NT2/D1 (cell line): ENCODE results near the gene MAVS.
"Not testable (repeated sequence)": the region's sequence is repeated elsewhere in the genome, so short reads cannot be mapped to it uniquely, and the experiment has no call there.

Experiments used
- DNase-seq: peaks from one replicate; pipeline ENCODE4 v3.0.0-alpha.2; 2011; ENCODE audit warnings: low read depth, low spot score
- H3K27me3 ChIP-seq: 2 replicates; pipeline ENCODE4 v1.6.0; 2011; ENCODE audit warnings: mild to moderate bottlenecking; ENCODE audit not compliant: insufficient read length, insufficient read depth
- H3K36me3 ChIP-seq: 2 replicates; pipeline ENCODE4 v1.6.1; 2011; ENCODE audit warnings: mild to moderate bottlenecking, low read length, mixed read lengths; ENCODE audit not compliant: insufficient read depth, insufficient read length
- H3K4me1 ChIP-seq: 2 replicates; pipeline ENCODE4 v1.5.1; 2011; ENCODE audit not compliant: insufficient read depth, insufficient read length
- H3K4me3 ChIP-seq: 2 replicates; pipeline ENCODE4 v1.5.1; 2011; ENCODE audit warnings: low read depth; ENCODE audit not compliant: insufficient read length
- H3K9ac ChIP-seq: 2 replicates; pipeline ENCODE4 v1.6.0; 2011; ENCODE audit warnings: low read depth; ENCODE audit not compliant: insufficient read length
- H3K9me3 ChIP-seq: 2 replicates; pipeline ENCODE4 v1.5.1; 2011; ENCODE audit warnings: mild to moderate bottlenecking, low read length; ENCODE audit not compliant: insufficient read depth
- SUZ12 ChIP-seq: IDR thresholded peaks from 2 replicates; pipeline ENCODE4 v1.6.1; 2011; ENCODE audit not compliant: insufficient read length, insufficient read depth; ENCODE audit errors: extremely low read depth
- YY1 ChIP-seq: IDR thresholded peaks from 2 replicates; pipeline ENCODE4 v1.6.1; 2011; ENCODE audit not compliant: insufficient read length, insufficient read depth
- ZNF274 ChIP-seq: IDR thresholded peaks from 2 replicates; pipeline ENCODE4 v1.6.1; 2011; ENCODE audit warnings: mild to moderate bottlenecking, low read depth, low read length

MAVS gene

GRCh38 chr20:3876000-3876399 is 29.4 kb downstream of the MAVS start:
- H3K27me3 ChIP-seq, result no peaks in the 10 kb centered on the region
- peaks cover 35% of the 10 kb centered on the region for H3K36me3 ChIP-seq
- DNase-seq, result no peak
- peaks cover 2% of the 10 kb centered on the region for H3K4me1 ChIP-seq
- TF ChIP-seq YY1 (no peak), ZNF274 (no peak), SUZ12 (no peak)
- no peak overlapping the region for H3K4me3 ChIP-seq
- no peaks in the 10 kb centered on the region for H3K9me3 ChIP-seq
- no peak overlapping the region for H3K9ac ChIP-seq

DNA sequence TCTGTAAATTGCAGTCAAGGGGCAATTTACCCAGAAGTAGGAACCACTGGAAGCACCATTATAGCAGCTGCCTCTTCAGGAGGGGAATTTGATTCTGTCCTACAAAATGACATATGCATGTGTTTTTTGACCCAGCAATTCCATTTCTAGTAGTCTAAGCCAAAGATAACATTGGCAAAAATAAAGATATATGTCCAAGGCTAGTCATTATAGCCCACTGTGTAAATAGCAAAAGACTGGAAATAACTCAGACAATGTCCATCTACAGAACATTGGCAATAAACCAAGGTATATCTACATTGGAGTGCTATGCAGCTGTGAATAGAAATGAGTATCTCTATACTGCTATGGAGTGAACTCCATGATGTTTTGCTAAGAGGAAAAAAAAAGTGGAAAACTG is 30.0 kb downstream of the MAVS start:
- no peak for DNase-seq
- TF ChIP-seq SUZ12 (no peak), YY1 (no peak), ZNF274 (no peak)
- Histone ChIP-seq H3K9me3 (no peaks in the 10 kb centered on the region), H3K9ac (no peak overlapping the region), H3K27me3 (no peaks in the 10 kb centered on the region), H3K36me3 (peaks cover 28% of the 10 kb centered on the region), H3K4me3 (no peak overlapping the region), H3K4me1 (no peaks in the 10 kb centered on the region)

DNA sequence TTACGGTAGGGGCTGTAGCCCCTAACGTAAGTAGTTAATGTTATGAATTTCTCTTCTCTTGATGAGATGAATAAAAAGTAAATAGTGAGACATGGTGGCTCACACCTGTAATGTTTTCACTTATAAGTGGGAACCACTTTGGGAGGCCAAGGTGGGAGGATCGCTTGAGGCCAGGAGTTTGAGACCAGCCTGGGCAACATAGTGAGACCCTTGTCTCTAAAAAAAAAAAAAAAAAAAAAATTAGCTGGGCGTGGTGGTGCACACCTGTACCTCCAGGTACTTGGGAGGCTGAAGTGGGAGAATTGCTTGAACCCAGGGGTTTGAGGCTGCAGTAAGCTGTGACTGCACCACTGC is 32.3 kb downstream of the MAVS start:
- H3K36me3 ChIP-seq, H3K4me1 ChIP-seq, H3K9me3 ChIP-seq, H3K4me3 ChIP-seq, H3K27me3 ChIP-seq, DNase-seq, H3K9ac ChIP-seq: not testable (repeated sequence)

GRCh38 chr20:3885715-3886114 is 39.1 kb downstream of the MAVS start:
- H3K36me3 ChIP-seq, result peaks cover 8% of the 10 kb centered on the region
- TF ChIP-seq ZNF274 (no peak), SUZ12 (no peak), YY1 (no peak)
- DNase-seq, result no peak
- no peaks in the 10 kb centered on the region for H3K27me3 ChIP-seq
- no peak overlapping the region for H3K9ac ChIP-seq
- no peaks in the 10 kb centered on the region for H3K4me1 ChIP-seq
- no peaks in the 10 kb centered on the region for H3K9me3 ChIP-seq
- no peak overlapping the region for H3K4me3 ChIP-seq

GRCh38 chr20:3887876-3888620 is 41.4 kb downstream of the MAVS start:
- H3K27me3 ChIP-seq, result no peaks in the 10 kb centered on the region
- no peaks in the 10 kb centered on the region for H3K4me1 ChIP-seq
- peak overlapping the region; percentile 74 for H3K4me3 ChIP-seq
- no peak for TF ChIP-seq SUZ12
- no peak for TF ChIP-seq YY1
- no peak for TF ChIP-seq ZNF274
- DNase-seq, result no peak
- peak overlapping the region; percentile 91 for H3K9ac ChIP-seq
- H3K9me3 ChIP-seq, result no peaks in the 10 kb centered on the region
- H3K36me3 ChIP-seq, result peaks cover 24% of the 10 kb centered on the region

- H3K9ac ChIP-seq, result peak within 1 kb of the TSS; percentile 93
- H3K27me3 ChIP-seq, result no peaks in the 10 kb centered on the region
- peak; percentile 24 for TF ChIP-seq YY1
- TF ChIP-seq SUZ12, result no peak
- no peak for TF ChIP-seq ZNF274
- peak within 1 kb of the TSS; percentile 90 for H3K4me3 ChIP-seq
- peak; percentile 99 for DNase-seq
- no peaks in the 10 kb centered on the region for H3K4me1 ChIP-seq
- H3K9me3 ChIP-seq, result no peaks in the 10 kb centered on the region
- H3K36me3 ChIP-seq, result peaks cover 30% of the 10 kb centered on the region
Measured at GRCh38 chr20:3888622-3889488, 42.2 kb downstream of the MAVS start, which contains the start of gene PANK2. TSS of gene PANK2 (plus strand) at chr20:3889387.

DNA sequence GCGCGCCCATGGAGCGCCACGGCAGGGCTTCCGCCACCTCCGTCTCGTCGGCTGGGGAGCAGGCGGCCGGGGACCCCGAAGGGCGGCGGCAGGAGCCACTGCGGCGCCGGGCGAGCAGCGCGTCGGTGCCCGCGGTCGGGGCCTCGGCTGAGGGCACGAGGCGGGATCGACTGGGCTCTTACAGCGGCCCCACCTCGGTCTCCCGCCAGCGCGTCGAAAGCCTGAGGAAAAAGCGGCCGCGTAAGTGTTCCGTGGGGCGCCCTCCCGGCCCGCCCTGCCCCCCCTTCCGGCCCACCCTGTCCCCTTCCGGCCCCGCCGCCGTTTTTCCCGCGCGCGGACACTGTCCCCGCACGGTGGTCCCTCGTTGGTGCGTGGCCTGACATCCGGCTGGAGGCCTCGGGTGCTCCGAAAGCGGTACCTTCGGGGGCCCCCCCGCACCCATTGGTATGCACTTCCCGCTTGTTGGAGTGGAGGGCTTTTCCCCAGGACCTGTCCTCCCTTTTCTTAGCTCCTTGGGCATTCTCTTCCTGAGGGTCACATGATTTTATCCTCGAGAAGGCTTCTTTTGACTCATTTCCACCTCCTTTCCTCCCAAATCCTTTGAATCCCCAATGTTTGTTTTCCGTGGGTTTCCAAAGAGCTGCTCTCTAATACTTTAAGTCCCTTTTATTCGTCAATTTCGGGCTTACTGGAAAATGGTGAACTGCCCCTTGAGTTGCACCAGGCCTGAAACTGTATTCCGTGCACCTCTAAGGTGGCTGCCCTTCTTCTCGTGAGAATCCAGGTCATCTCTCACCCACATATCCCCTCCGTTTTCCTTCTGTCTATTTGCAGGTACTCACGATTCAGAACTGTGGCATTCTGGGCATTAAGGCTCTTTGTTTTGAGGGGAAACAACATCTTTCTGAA is 43.1 kb downstream of the MAVS start:
- Histone ChIP-seq H3K27me3 (no peaks in the 10 kb centered on the region), H3K4me1 (no peaks in the 10 kb centered on the region), H3K9me3 (no peaks in the 10 kb centered on the region), H3K4me3 (peak overlapping the region; percentile 90), H3K9ac (peak overlapping the region; percentile 93), H3K36me3 (peaks cover 36% of the 10 kb centered on the region)
- TF ChIP-seq ZNF274 (no peak), YY1 (no peak), SUZ12 (no peak)
- DNase-seq, result no peak
